Activated T-cell treated with anti-CD3 and anti-CD28 coated beads, Interleukin-2, amount 50 U/mL, for 1 hour (primary cell): ENCODE results near the gene ZNF335.

Source experiments
- DNase-seq: peaks from one replicate; pipeline ENCODE4 v3.0.0-alpha.2; 2020

ZNF335 gene

GRCh38 chr20:45949542-45950329, 22.3 kb downstream of the ZNF335 start:
- DNase-seq: no peak

- DNase-seq: no peak
These were observed 23.1 kb downstream of the ZNF335 start for GRCh38 chr20:45948742-45949541.

GRCh38 chr20:45948261-45948733, 23.7 kb downstream of the ZNF335 start:
- no peak for DNase-seq

- DNase-seq: no peak
These were observed 24.7 kb downstream of the ZNF335 start for GRCh38 chr20:45947110-45947866.

GRCh38 chr20:45946149-45946970, 25.6 kb downstream of the ZNF335 start:
- DNase-seq: no peak

GRCh38 chr20:45945678-45946148, 26.3 kb downstream of the ZNF335 start:
- DNase-seq: no peak

GRCh38 chr20:45944965-45945677, 26.9 kb downstream of the ZNF335 start:
- no peak for DNase-seq

- DNase-seq: no peak
These were observed 27.6 kb downstream of the ZNF335 start for GRCh38 chr20:45944151-45944964.

GRCh38 chr20:45943613-45944012, 28.4 kb downstream of the ZNF335 start:
- no peak for DNase-seq

GRCh38 chr20:45940469-45940868, 31.5 kb downstream of the ZNF335 start:
- no peak for DNase-seq

GRCh38 chr20:45940053-45940452, 31.9 kb downstream of the ZNF335 start:
- no peak for DNase-seq

GRCh38 chr20:45938727-45939438, 33.1 kb downstream of the ZNF335 start:
- DNase-seq: no peak

- no peak for DNase-seq
These were observed 34.2 kb downstream of the ZNF335 start for GRCh38 chr20:45937765-45938164.

- no peak for DNase-seq
These were observed 36.5 kb downstream of the ZNF335 start for GRCh38 chr20:45935416-45936046.

GRCh38 chr20:45934586-45935415, 37.2 kb downstream of the ZNF335 start, which contains the start of gene PCIF1:
PCIF1 (plus strand) TSS chr20:45934683; CDS start chr20:45939000, 4,317 bp downstream.
- peak; percentile 99 for DNase-seq

- DNase-seq: no peak
These were observed 37.9 kb downstream of the ZNF335 start for GRCh38 chr20:45934046-45934585.

GRCh38 chr20:45933266-45934045, 38.5 kb downstream of the ZNF335 start:
- peak; percentile 67 for DNase-seq
